ENCODE data around the gene PLA2G4B.

DNA sequence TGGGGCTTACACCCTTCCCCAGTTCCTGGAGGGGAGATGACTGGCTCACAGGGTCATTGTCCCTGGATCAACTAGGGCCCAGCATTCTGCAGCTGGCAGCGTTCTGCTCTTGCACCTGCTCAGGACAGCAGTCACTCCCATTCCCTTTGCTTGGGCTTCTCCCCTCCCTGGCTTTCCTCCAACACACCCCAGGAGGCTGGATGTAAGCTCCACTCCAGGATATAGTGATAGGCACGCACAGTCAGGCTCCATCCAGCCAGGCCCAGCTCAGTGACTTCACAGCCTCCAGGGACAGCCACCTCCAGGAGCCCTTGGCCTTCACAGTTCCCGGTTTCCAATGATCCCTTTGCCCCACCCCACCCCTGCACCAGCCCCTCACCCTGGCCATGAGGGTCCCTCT lies 53.3 kb downstream of the PLA2G4B start:
- TF ChIP-seq, protein P1, sequence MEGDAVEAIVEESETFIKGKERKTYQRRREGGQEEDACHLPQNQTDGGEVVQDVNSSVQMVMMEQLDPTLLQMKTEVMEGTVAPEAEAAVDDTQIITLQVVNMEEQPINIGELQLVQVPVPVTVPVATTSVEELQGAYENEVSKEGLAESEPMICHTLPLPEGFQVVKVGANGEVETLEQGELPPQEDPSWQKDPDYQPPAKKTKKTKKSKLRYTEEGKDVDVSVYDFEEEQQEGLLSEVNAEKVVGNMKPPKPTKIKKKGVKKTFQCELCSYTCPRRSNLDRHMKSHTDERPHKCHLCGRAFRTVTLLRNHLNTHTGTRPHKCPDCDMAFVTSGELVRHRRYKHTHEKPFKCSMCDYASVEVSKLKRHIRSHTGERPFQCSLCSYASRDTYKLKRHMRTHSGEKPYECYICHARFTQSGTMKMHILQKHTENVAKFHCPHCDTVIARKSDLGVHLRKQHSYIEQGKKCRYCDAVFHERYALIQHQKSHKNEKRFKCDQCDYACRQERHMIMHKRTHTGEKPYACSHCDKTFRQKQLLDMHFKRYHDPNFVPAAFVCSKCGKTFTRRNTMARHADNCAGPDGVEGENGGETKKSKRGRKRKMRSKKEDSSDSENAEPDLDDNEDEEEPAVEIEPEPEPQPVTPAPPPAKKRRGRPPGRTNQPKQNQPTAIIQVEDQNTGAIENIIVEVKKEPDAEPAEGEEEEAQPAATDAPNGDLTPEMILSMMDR (IDR thresholded peaks at IDR 0.05): no peak
- no peak for TF ChIP-seq EP300 (IDR thresholded peaks at IDR 0.05)
- TF ChIP-seq POLR2A (IDR thresholded peaks at IDR 0.05): no peak

Measured in tibial nerve (tissue), 4 donors.